Naive thymus-derived CD4-positive, alpha-beta T cell (primary cell): ENCODE results near the gene GBE1. TPM values are rescaled to one million over a fixed set of nuclear protein-coding genes. Genes with fewer than 3 reads are reported as not detected.

ENCODE experiments used
- ATAC-seq: fragments of 150-1000 bp; cut with Tn5 transposase; 2 replicates; pipeline ENCODE4 v1.10.0; 2021; ENCODE audit warnings: mild to moderate bottlenecking, moderate library complexity
- CTCF ChIA-PET: fragments of 350-600 bp; sonication (Branson Sonifier 250); formaldehyde crosslinking; loops from one replicate; lab custom pipeline; 2021; ENCODE audit warnings: antibody characterized with exemption; lab: Charles Lee
- POLR2A ChIA-PET: fragments of 350-600 bp; sonication (Branson Sonifier 250); formaldehyde crosslinking; loops from one replicate; lab custom pipeline; 2021; ENCODE audit warnings: antibody characterized with exemption, inconsistent platforms; lab: Charles Lee
- DNase-seq, 9 donors: peaks; one replicate each; pipeline versions ENCODE4 v3.0.0 to v3.0.0-alpha.2; 2020 to 2022; ENCODE audit warnings: mixed read lengths in 1 of 9
- H3K27ac ChIP-seq: one replicate; pipeline ENCODE4 v1.7.0; 2013; ENCODE audit warnings: mild to moderate bottlenecking, low read depth, low read length, moderate library complexity
- H3K27me3 ChIP-seq, 2 donors: one replicate each; pipeline ENCODE4 v1.7.0; 2013; ENCODE audit warnings: low read length in 2 of 2, mild to moderate bottlenecking in 2 of 2, moderate library complexity in 2 of 2; ENCODE audit not compliant: control insufficient read depth in 2 of 2, insufficient read depth in 2 of 2
- H3K36me3 ChIP-seq, 3 experiments: 1 replicate in 2 of 3; 2 replicates in 1 of 3; pipeline ENCODE4 v1.7.0; 2013; ENCODE audit warnings: low read length in 3 of 3, mild to moderate bottlenecking in 3 of 3, moderate library complexity in 1 of 3; ENCODE audit not compliant: insufficient read depth in 3 of 3, control insufficient read depth in 2 of 3
- H3K4me1 ChIP-seq, 2 donors: one replicate each; pipeline ENCODE4 v1.7.0; 2013; ENCODE audit warnings: low read length in 2 of 2, mild to moderate bottlenecking in 2 of 2, moderate library complexity in 1 of 2; ENCODE audit not compliant: control insufficient read depth in 2 of 2, insufficient read depth in 2 of 2
- H3K4me3 ChIP-seq: 2 replicates; pipeline ENCODE4 v1.7.0; 2013; ENCODE audit warnings: mild to moderate bottlenecking, low read length
- H3K9me3 ChIP-seq, 3 experiments: 1 replicate in 2 of 3; 2 replicates in 1 of 3; pipeline ENCODE4 v1.7.0; 2013; ENCODE audit warnings: low read length in 3 of 3; ENCODE audit not compliant: control insufficient read depth in 2 of 3
- H3K27ac Mint-ChIP-seq, 9 donors: one replicate each; pipeline ENCODE4 v1.8.0; 2020 to 2022; ENCODE audit warnings: mixed read lengths in 9 of 9, mild to moderate bottlenecking in 8 of 9, moderate library complexity in 5 of 9, inconsistent platforms in 2 of 9
- H3K27me3 Mint-ChIP-seq, 5 donors: one replicate each; pipeline ENCODE4 v1.8.0; 2021 to 2022; ENCODE audit warnings: mixed read lengths in 5 of 5, mild to moderate bottlenecking in 1 of 5
- H3K36me3 Mint-ChIP-seq, 5 donors: one replicate each; pipeline ENCODE4 v1.8.0; 2020 to 2022; ENCODE audit warnings: mixed read lengths in 5 of 5, mild to moderate bottlenecking in 3 of 5, inconsistent platforms in 1 of 5
- H3K4me1 Mint-ChIP-seq, 7 donors: one replicate each; pipeline ENCODE4 v1.8.0; 2020 to 2022; ENCODE audit warnings: mixed read lengths in 7 of 7, mild to moderate bottlenecking in 3 of 7, inconsistent platforms in 1 of 7
- H3K4me3 Mint-ChIP-seq, 10 donors: one replicate each; pipeline ENCODE4 v1.8.0; 2020 to 2022; ENCODE audit warnings: mild to moderate bottlenecking in 10 of 10, mixed read lengths in 10 of 10, moderate library complexity in 6 of 10, inconsistent platforms in 2 of 10
- H3K9me3 Mint-ChIP-seq, 11 donors: one replicate each; pipeline ENCODE4 v1.8.0; 2020 to 2022; ENCODE audit warnings: mixed read lengths in 11 of 11, mild to moderate bottlenecking in 4 of 11, inconsistent platforms in 1 of 11, moderate library complexity in 1 of 11
- intact Hi-C, 2 donors: fragments of 100-400 bp; cut with micrococcal nuclease; formaldehyde crosslinking; loops; one replicate each; pipeline ENCODE4 v1.15.1; 2023
- polyA plus RNA-seq, 2 donors: library from polyadenylated mRNA; unstranded; fragments of 300-500 nt; fragmentation: Illumina TruSeq; gene quantifications; one replicate each; pipeline ENCODE4 v1.2.3, GENCODE V29; 2021
- total RNA-seq, 6 experiments: library from RNA in 5 of 6; stranded (reverse) in 5 of 6; gene quantifications; 1 replicate in 5 of 6; 2 replicates in 1 of 6; pipeline ENCODE4 v1.2.3 and lab custom pipeline; 2021 to 2026

GBE1 gene
- total and polyA plus RNA-seq, 7 experiments from 2014 or later: 6.5 to 33.2 (median 8.3) TPM

- Histone ChIP-seq H3K4me1 (no peaks in the 10 kb centered on the region), H3K27ac (no peak overlapping the region), H3K36me3 (no peaks in the 10 kb centered on the region), H3K27me3 (no peaks in the 10 kb centered on the region), H3K9me3 (no peaks in the 10 kb centered on the region), H3K4me3 (no peak overlapping the region)
- Mint-ChIP-seq H3K9me3 (peaks cover 7 to 38% (median 16%) of the 10 kb centered on the region in 11 donors), H3K27ac (peak overlapping the region in 1 of 9 donors; percentile 36), H3K4me3 (no peak overlapping the region), H3K36me3 (peaks cover 38 to 75% (median 67%) of the 10 kb centered on the region in 5 donors), H3K27me3 (no peaks in the 10 kb centered on the region), H3K4me1 (no peaks in the 10 kb centered on the region)
- ChIA-PET POLR2A (no interaction called here), CTCF (no interaction called here)
- ATAC-seq: no peak
- intact Hi-C loops: no loop called here
- DNase-seq: no peak
Measured at GRCh38 chr3:81531263-81531662, 230.2 kb downstream of the GBE1 start.

- ChIA-PET CTCF (no interaction called here), POLR2A (no interaction called here)
- Mint-ChIP-seq H3K4me3 (no peak overlapping the region), H3K9me3 (peaks cover 7 to 44% (median 23%) of the 10 kb centered on the region in 11 donors), H3K27ac (no peak overlapping the region), H3K27me3 (no peaks in the 10 kb centered on the region), H3K36me3 (peaks cover 43 to 77% (median 74%) of the 10 kb centered on the region in 5 donors), H3K4me1 (no peaks in the 10 kb centered on the region)
- Histone ChIP-seq H3K4me1 (no peaks in the 10 kb centered on the region), H3K27me3 (no peaks in the 10 kb centered on the region), H3K36me3 (no peaks in the 10 kb centered on the region), H3K9me3 (no peaks in the 10 kb centered on the region), H3K4me3 (no peak overlapping the region), H3K27ac (no peak overlapping the region)
- DNase-seq: no peak
- no peak for ATAC-seq
- intact Hi-C loops: no loop called here
Measured at GRCh38 chr3:81530180-81530939, 231.1 kb downstream of the GBE1 start.

- Histone ChIP-seq H3K4me1 (no peaks in the 10 kb centered on the region), H3K9me3 (no peaks in the 10 kb centered on the region), H3K27ac (no peak overlapping the region), H3K4me3 (no peak overlapping the region), H3K27me3 (no peaks in the 10 kb centered on the region), H3K36me3 (no peaks in the 10 kb centered on the region)
- POLR2A ChIA-PET: no interaction called here
- H3K36me3 Mint-ChIP-seq: peaks cover 6 to 20% (median 9%) of the 10 kb centered on the region in 5 donors
- no peak overlapping the region for H3K27ac Mint-ChIP-seq
- H3K4me3 Mint-ChIP-seq: no peak overlapping the region
- H3K27me3 Mint-ChIP-seq: no peaks in the 10 kb centered on the region
- H3K9me3 Mint-ChIP-seq: peaks cover 0 to 14% (median 6%) of the 10 kb centered on the region in 11 donors
- ATAC-seq (no peak), DNase-seq (no peak)
- CTCF ChIA-PET: no interaction called here
- peaks cover 0 to 2% (median 0%) of the 10 kb centered on the region in 7 donors for H3K4me1 Mint-ChIP-seq
- intact Hi-C loops: no loop called here
Measured at GRCh38 chr3:81521855-81522254, 239.6 kb downstream of the GBE1 start.

DNA sequence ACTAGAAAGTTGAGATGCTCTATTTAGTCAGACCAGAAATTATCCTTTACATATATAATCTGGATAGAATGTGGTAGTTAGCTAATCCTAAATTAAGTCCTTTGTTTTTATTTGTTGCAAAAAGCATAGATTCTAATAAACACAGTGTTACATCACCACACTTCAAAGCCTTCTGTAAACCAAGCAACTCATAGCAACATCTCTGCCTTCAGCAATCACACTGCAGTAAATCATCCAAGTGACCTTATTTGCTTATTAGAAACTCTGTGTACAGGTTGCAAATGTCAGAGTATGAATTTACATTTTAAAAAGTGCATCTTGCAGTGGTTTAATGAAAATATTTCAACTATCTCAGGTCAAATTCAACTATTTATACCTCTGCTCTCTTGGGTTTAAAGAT lies 242.5 kb downstream of the GBE1 start:
- ChIA-PET POLR2A (no interaction called here), CTCF (no interaction called here)
- DNase-seq (no peak), ATAC-seq (no peak)
- no peak overlapping the region for H3K4me3 ChIP-seq
- H3K36me3 Mint-ChIP-seq: peaks cover 0 to 14% (median 0%) of the 10 kb centered on the region in 5 donors
- H3K27ac Mint-ChIP-seq: no peak overlapping the region
- no peak overlapping the region for H3K27ac ChIP-seq
- no peaks in the 10 kb centered on the region for H3K4me1 ChIP-seq
- H3K27me3 ChIP-seq: no peaks in the 10 kb centered on the region
- peaks cover 0 to 1% (median 0%) of the 10 kb centered on the region in 11 donors for H3K9me3 Mint-ChIP-seq
- no peaks in the 10 kb centered on the region for H3K27me3 Mint-ChIP-seq
- H3K4me1 Mint-ChIP-seq: peaks cover 0 to 2% (median 0%) of the 10 kb centered on the region in 7 donors
- intact Hi-C loops: no loop called here
- H3K36me3 ChIP-seq: no peaks in the 10 kb centered on the region
- H3K4me3 Mint-ChIP-seq: no peak overlapping the region
- H3K9me3 ChIP-seq: no peaks in the 10 kb centered on the region

- ATAC-seq (no peak), DNase-seq (no peak)
- Histone ChIP-seq H3K27ac (no peak overlapping the region), H3K36me3 (no peaks in the 10 kb centered on the region), H3K4me1 (no peaks in the 10 kb centered on the region), H3K4me3 (no peak overlapping the region), H3K9me3 (no peaks in the 10 kb centered on the region), H3K27me3 (no peaks in the 10 kb centered on the region)
- H3K4me3 Mint-ChIP-seq: no peak overlapping the region
- intact Hi-C loops: no loop called here
- H3K4me1 Mint-ChIP-seq: peaks cover 0 to 2% (median 0%) of the 10 kb centered on the region in 7 donors
- POLR2A ChIA-PET: no interaction called here
- H3K9me3 Mint-ChIP-seq: no peaks in the 10 kb centered on the region
- H3K27me3 Mint-ChIP-seq: no peaks in the 10 kb centered on the region
- CTCF ChIA-PET: no interaction called here
- H3K27ac Mint-ChIP-seq: no peak overlapping the region
- H3K36me3 Mint-ChIP-seq: peaks cover 0 to 18% (median 0%) of the 10 kb centered on the region in 5 donors
Measured at GRCh38 chr3:81516042-81516441, 245.4 kb downstream of the GBE1 start.

- no peaks in the 10 kb centered on the region for H3K27me3 Mint-ChIP-seq
- no peaks in the 10 kb centered on the region for H3K9me3 Mint-ChIP-seq
- intact Hi-C loops: no loop called here
- ChIA-PET CTCF (no interaction called here), POLR2A (no interaction called here)
- no peak overlapping the region for H3K4me3 ChIP-seq
- DNase-seq: no peak
- no peaks in the 10 kb centered on the region for H3K27me3 ChIP-seq
- peaks cover 0 to 18% (median 0%) of the 10 kb centered on the region in 5 donors for H3K36me3 Mint-ChIP-seq
- no peak overlapping the region for H3K27ac Mint-ChIP-seq
- no peak for ATAC-seq
- H3K27ac ChIP-seq: no peak overlapping the region
- no peaks in the 10 kb centered on the region for H3K4me1 ChIP-seq
- H3K36me3 ChIP-seq: no peaks in the 10 kb centered on the region
- no peak overlapping the region for H3K4me3 Mint-ChIP-seq
- no peaks in the 10 kb centered on the region for H3K9me3 ChIP-seq
- peaks cover 0 to 2% (median 0%) of the 10 kb centered on the region in 7 donors for H3K4me1 Mint-ChIP-seq
Measured at GRCh38 chr3:81513591-81513990, 247.9 kb downstream of the GBE1 start.

DNA sequence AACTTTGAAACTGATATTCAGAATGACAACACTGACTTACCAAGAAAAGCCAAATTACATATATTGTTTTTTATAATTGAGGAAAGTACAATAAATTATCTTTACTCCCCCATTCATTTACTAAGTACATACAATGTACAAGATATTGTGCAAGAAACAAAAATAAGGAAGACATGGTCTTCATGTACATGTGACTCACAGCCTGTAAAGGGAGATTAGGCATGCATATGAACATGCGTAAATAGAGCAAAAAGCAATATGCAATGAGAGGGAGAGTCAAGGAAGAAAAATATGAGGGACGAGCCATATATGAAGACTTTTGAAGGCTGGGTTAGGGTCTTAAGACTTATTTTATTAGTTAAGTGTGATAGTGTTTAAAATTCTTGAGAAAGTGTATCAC lies 258.4 kb downstream of the GBE1 start:
- Mint-ChIP-seq H3K9me3 (peaks cover 0 to 8% (median 0%) of the 10 kb centered on the region in 11 donors), H3K36me3 (peaks cover 0 to 32% (median 19%) of the 10 kb centered on the region in 5 donors), H3K27ac (no peak overlapping the region), H3K4me1 (no peaks in the 10 kb centered on the region), H3K4me3 (no peak overlapping the region), H3K27me3 (no peaks in the 10 kb centered on the region)
- Histone ChIP-seq H3K9me3 (no peaks in the 10 kb centered on the region), H3K36me3 (no peaks in the 10 kb centered on the region), H3K27ac (no peak overlapping the region), H3K4me1 (no peaks in the 10 kb centered on the region), H3K27me3 (no peaks in the 10 kb centered on the region), H3K4me3 (no peak overlapping the region)
- intact Hi-C loops: no loop called here
- CTCF ChIA-PET: interaction anchor here (1.1 kb wide), 1 partner anchor 10 kb away, joined by 5 read pairs; no protein-coding TSS in a partner anchor
- POLR2A ChIA-PET: no interaction called here
- ATAC-seq (no peak), DNase-seq (no peak)
